NB4 (cell line): Measurements from ENCODE around the gene REEP6.
"Not testable (repeated sequence)": the region's sequence is repeated elsewhere in the genome, so short reads cannot be mapped to it uniquely, and the experiment has no call there.

Source experiments
- DNase-seq: peaks from one replicate; pipeline ENCODE4 v3.0.0; 2010; ENCODE audit warnings: low read depth
- H3K4me3 ChIP-seq: one replicate; pipeline ENCODE4 v1.5.1; 2011; ENCODE audit warnings: mild to moderate bottlenecking, low read depth, low read length, moderate library complexity
- CTCF ChIP-seq: IDR thresholded peaks from one replicate; pipeline ENCODE4 v1.5.1; 2012; ENCODE audit warnings: low read depth, low read length
- MAX ChIP-seq: IDR thresholded peaks from 2 replicates; pipeline ENCODE4 v1.6.1; 2011; ENCODE audit warnings: low read depth, low read length
- MYC ChIP-seq: IDR thresholded peaks from 2 replicates; pipeline ENCODE4 v1.6.1; 2011; ENCODE audit warnings: low read depth, low read length
- POLR2A ChIP-seq: IDR thresholded peaks from 2 replicates; pipeline ENCODE4 v1.6.1; 2011; ENCODE audit warnings: mild to moderate bottlenecking; ENCODE audit not compliant: insufficient read length; ENCODE audit errors: extremely low read depth

The REEP6 gene

GRCh38 chr19:1514986-1515721, 24.2 kb downstream of the REEP6 start:
- no peak overlapping the region for H3K4me3 ChIP-seq
- no peak for DNase-seq
- TF ChIP-seq MAX (no peak), POLR2A (no peak), MYC (no peak), CTCF (no peak)

GRCh38 chr19:1516395-1516753, 25.4 kb downstream of the REEP6 start:
- H3K4me3 ChIP-seq, result no peak overlapping the region
- no peak for TF ChIP-seq CTCF
- no peak for DNase-seq

- no peak overlapping the region for H3K4me3 ChIP-seq
- TF ChIP-seq MYC, result no peak
- TF ChIP-seq POLR2A, result no peak
- no peak for TF ChIP-seq MAX
- no peak for TF ChIP-seq CTCF
- no peak for DNase-seq
Observed at GRCh38 chr19:1518471-1518870, 27.5 kb downstream of the REEP6 start.

GRCh38 chr19:1519802-1520201, 28.8 kb downstream of the REEP6 start:
- H3K4me3 ChIP-seq, DNase-seq: not testable (repeated sequence)

GRCh38 chr19:1520203-1520780, 29.3 kb downstream of the REEP6 start:
- no peak overlapping the region for H3K4me3 ChIP-seq
- DNase-seq, result peak; percentile 31
- no peak for TF ChIP-seq POLR2A
- no peak for TF ChIP-seq MYC
- TF ChIP-seq CTCF, result no peak
- no peak for TF ChIP-seq MAX

GRCh38 chr19:1521636-1522035, 30.7 kb downstream of the REEP6 start:
- TF ChIP-seq CTCF (no peak), MYC (no peak)
- H3K4me3 ChIP-seq, result no peak overlapping the region
- DNase-seq, result no peak
